GOT3 (cell line): Measurements from ENCODE around the gene CSPG5.

Experiments used
- DNase-seq: peaks from one replicate; lab custom pipeline; 2025; ENCODE audit warnings: mixed read lengths; lab: John Stamatoyannopoulos, UW

The CSPG5 gene

GRCh38 chr3:47540281-47540680 is 38.4 kb downstream of the CSPG5 start:
- no peak for DNase-seq

GRCh38 chr3:47536967-47537366 is 41.7 kb downstream of the CSPG5 start:
- DNase-seq, result no peak

GRCh38 chr3:47536221-47536891 is 42.3 kb downstream of the CSPG5 start:
- DNase-seq, result no peak

DNA sequence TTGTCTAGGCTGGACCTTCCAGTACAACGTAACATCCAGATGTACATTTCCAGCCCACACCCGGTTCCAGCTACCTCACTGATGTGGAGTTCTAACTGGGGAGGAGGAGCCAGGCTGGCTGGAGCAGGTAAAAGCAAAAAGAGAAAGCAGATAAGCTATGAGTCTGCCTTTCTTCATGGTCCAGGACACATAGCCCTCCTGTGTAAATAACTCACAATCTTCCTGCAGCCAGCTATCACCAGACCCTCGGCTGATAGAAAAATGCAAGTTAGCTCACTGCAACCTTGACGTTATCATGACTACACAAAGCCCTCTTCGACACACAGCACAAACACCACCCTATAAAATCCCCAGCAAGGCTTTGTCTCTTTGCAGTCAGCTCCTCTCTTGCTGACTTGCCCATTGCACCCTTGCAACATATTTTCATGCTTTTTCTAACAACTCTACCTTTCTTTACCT is 44.6 kb downstream of the CSPG5 start:
- DNase-seq, result no peak

- no peak for DNase-seq
Observed at GRCh38 chr3:47533481-47533880, 45.2 kb downstream of the CSPG5 start.

DNA sequence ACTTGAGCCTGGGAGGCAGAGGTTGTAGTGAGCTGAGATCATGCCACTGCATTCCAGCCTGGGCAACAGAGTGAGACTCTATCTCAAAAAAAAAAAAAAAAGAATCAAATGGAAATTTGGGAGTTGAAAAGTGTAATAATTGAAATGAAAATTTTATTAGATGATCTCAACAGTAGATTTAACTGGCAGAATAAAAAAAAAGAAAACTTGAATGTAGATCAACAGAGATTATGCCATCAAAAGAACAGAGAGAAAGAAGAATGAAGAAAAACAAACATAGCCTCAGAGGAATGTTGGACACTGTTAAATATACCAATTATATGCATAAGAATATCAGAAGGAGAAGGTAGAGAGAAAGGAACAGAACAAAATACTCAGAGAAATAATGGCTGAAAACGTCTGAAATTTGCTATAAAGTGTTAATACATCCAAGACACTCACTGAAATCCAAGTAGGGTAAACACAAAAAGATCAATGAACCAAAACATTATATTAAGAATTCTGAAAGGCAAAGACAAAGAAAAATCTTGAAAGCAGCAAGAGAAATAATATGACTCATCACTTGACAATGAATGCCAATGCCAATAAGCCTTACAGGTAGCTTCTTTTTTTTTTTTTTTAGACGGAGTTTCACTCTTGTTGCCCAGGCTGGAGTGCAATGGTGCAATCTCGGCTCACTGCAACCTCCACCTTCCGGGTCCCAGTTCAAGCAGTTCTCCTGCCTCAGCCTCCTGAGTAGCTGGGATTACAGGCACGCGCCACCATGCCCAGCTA is 50.5 kb downstream of the CSPG5 start:
- no peak for DNase-seq

DNA sequence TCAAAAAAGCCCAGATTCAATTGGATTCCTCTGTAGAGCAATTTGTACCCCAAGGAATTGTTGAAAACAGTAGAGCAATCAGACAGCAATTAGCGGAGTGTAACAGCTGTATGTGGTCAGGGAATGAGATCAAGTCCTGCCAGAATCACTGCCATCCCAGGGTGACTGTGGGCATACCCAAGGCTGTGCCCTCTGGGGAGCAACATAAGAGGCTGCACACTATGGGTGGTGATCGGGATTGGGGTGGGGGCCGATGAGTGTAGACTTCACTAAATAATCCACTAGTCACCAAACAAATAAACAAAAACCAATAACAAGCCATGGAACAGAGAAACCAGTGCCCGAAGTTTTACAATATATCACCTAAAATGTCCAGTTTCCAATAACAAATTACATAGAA is 53.0 kb downstream of the CSPG5 start:
- no peak for DNase-seq

DNA sequence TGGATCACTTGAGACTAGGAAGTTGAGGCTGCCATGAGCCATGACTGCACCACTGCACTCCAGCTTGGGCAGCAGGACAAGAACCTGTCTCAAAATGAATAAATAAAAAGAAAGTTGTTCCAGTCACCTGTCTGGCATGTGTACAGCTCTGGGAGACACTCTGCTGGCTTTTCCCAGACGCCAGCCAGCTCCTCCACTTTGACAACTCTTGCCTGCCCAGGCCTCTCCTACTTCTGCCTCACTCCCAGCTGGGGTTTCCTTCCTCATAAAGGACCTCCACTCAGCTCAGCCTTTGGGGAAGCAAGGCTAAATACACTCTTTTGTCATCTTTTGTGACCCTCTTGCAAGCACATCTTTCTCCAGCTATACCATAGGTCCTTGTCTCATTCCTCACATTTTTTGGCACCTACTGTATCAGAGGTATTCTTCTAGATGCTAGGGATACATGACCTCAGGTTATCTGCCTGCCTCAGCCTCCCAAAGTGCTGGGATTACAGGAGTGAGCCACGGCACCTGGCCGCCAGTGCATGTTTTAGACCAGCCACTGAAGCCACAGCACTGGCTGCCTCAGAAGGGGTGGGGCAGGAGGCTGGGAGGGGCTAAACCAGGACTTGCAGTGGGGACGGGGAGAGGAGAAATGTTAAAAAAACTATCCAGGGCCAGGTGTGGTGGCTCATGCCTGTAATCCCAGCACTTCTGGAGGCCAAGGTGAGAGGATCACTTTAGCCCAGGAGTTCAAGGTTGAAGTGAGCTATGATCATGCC is 55.2 kb downstream of the CSPG5 start:
- no peak for DNase-seq

DNA sequence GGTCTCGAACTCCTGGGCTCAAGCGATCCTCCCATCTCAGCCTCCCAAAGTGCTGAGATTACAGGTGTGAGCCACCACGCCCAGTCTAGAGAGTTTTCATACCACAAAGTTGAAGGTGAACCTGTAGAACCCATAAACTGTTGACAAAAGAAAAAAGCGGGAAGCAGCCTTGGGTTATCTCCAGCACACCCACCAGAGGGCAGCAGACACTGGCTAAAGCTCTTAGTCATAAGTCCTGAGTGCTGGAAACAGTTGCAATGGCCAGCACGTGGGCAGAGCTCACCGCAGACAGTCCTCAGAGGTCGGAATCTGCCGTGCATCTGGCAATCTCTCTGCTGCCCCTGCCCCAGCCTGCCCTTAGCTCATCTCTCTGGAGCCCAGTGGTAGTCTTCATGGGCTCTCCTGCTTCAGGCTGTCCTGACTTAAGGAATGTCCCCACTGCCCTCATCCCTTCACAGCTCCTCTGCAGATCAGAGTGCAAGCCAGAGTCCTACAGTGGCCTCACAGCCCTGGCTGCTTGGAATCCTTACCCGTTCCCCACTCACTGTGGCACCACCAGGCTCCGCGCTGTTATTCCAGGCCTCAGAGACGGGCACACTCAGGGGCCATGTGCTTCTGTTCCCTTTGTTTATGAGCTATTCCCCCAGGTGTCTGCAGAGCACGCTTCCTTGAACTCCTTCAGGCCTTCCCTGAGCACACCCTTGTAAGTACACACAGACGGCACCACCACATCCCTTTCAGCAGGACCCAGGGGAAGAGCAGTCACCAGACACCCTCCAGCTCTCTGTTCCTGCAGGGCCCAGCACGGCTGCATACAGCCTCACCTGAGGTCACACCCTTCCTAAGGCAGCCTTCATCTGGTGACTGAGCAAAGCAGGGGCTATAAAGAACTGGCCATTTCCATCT is 56.3 kb downstream of the CSPG5 start:
- DNase-seq, result peak; percentile 41

DNA sequence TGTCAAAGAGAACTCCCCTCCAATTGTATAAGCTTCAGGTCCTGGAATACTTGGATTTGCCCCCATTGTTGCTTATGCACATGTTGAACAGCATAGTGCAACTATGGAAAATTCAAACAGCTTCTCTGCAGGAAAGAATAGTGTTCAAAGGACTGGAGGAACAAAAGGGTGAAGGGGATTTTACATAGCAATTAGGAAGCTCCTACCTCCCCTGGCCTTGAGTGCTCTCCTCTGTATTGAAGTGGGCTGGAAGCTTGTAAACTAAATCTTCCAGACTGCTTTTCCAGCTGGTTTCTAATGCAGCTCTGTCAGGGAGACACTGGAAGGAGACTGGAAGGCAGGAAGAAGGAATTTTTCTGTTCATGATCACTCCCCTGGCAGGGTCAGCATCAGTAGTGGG is 57.9 kb downstream of the CSPG5 start:
- no peak for DNase-seq

DNA sequence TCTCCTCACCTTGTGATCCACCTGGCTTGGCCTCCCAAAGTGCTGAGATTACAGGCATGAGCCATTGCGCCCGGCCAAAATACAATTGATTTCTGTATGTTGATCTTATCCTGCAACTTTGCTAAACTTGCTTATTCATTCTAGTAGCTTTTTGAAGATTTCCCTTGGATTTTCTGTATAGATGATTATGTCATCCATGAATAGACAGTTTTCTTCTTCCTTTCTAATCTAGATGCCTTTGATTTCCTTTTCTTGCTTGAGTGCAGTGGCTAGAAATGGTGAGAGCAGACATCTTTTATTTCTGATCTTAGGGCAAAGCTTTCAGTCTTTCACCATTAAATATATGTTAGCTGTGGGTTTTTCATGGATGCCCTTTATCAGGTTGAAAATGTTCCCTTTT is 60.7 kb downstream of the CSPG5 start:
- no peak for DNase-seq

DNA sequence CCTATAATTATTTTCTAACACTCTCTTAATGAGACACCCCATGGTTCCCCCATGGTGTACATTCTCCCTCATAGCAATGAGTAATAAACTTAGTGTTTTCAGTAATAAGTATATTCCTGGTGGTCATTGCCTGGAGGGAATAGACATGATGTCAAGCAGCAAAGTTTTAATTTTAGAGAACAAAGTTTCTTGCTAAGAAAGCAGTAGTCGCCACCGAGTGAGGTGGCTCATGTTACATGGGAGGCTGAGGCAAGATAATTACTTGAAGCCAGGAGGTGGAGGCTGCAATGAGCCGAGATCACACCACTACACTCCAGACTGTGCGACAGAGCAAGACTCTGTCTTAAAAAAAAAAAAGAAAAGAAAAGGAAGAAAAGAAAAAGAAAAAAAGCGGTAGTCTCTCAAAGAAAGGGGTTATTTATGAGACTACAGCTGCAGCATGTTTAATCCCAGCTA is 62.8 kb downstream of the CSPG5 start:
- no peak for DNase-seq

DNA sequence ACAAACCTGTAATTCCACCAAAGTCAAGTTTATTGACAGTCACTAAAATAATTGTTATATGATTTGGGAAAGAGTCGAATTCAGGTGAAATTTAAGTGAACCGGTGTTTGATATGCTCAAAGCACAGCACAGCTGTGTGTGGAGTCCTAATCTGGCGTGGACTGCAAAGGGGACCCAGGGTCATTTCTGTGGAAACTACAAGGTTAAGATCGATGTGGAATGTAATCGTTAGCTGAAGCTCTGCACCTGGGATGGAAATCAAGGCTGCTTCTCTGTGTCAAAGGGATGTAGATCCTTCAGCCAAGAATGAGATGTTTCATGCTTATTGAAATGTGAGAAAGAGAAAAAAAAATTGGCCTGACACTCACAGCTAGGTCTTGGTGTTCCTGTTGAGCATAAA is 63.6 kb downstream of the CSPG5 start:
- DNase-seq, result no peak

- peak; percentile 98 for DNase-seq
Observed at GRCh38 chr3:47513125-47513929, 65.3 kb downstream of the CSPG5 start, which contains the start of gene ELP6. Gene ELP6, minus strand, starts transcription at chr3:47513712. Its CDS starts 122 bp downstream, at chr3:47513590.

DNA sequence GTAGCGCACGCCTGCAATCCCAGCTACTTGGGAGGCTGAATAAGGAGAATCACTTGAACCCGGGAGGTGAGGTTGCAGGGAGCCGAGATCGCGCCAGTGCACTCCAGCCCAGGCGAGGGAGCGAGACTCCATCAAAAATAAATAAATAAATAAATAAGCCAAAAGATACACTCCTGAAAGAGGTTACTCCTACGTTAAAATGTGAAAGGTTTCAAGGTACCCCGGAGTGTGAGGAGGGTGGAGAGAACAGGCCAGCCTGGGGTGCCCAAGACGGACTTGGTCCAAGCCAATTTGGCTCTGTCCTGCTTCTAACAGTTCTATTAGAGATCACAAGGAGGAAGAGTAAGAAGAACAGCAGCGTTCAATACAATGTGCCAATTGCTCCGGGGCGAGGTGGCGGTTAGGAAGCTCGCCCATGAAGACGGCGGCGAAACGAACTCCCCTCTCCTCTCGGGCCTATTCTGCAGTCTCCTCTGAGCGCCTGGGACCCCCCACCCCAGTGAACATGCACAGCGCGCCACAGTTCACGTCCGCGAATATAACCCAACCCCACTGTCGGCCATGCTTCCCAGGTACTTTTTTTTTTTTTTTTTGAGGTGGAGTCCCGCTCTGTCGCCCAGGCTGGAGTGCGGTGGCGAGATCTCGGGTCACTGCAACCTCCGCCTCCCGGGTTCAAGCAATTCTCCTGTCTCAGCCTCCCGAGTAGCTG is 66.1 kb downstream of the CSPG5 start:
- DNase-seq, result no peak
